Kidney epithelial cell (primary cell): ENCODE measurements around the gene PCDHB11. TPM values are rescaled to one million over a fixed set of nuclear protein-coding genes. Genes with fewer than 3 reads are reported as not detected.
"Not testable (repeated sequence)": the region's sequence is repeated elsewhere in the genome, so short reads cannot be mapped to it uniquely, and the experiment has no call there.

Source experiments
- DNase-seq: peaks from one replicate; pipeline ENCODE4 v3.0.0-alpha.2; 2010; ENCODE audit warnings: low read depth
- H3K27me3 ChIP-seq: 2 replicates; pipeline ENCODE4 v1.6.0; 2011; ENCODE audit warnings: low read length; ENCODE audit not compliant: control insufficient read depth, insufficient read depth
- H3K36me3 ChIP-seq: 2 replicates; pipeline ENCODE4 v1.5.1; 2011; ENCODE audit warnings: low read length; ENCODE audit not compliant: control insufficient read depth, insufficient read depth
- H3K4me3 ChIP-seq: 2 replicates; pipeline ENCODE4 v1.5.1; 2011; ENCODE audit warnings: low read depth, mild to moderate bottlenecking, control low read depth, low read length
- total RNA-seq: library from RNA; depleted of rRNA; stranded (reverse); fragments of >200 nt; gene quantifications from 2 replicates; pipeline ENCODE4 v1.2.3, GENCODE V29; 2015
- TF ChIP-seq, protein P1 (sequence below): IDR thresholded peaks from 2 replicates; pipeline ENCODE4 v1.5.1; 2011; ENCODE audit warnings: mild to moderate bottlenecking, moderate library complexity, low read length, control low read depth, inconsistent platforms; ENCODE audit not compliant: insufficient read depth, poor library complexity, severe bottlenecking

PCDHB11 gene
- total RNA-seq, 1 donor from 2014 or later, result 3.1 TPM

DNA sequence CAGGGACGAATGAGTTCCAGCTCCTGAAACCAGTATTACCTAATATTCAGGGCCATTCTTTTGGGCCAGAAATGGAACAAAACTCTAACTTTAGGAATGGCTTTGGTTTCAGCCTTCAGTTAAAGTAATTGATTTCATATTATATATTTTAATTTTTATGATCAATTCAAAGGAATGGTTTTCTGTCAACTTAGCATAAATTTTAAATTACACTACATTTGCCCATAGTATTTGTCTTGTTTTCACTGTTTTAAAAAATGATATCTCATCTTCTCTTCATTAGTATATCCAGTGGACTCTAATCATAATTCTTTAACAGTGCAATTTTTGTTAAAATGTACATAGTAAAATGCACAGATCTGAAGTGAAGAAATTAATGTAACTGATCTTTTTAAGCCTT lies 19.1 kb upstream of the PCDHB11 start:
- Histone ChIP-seq H3K27me3 (no peaks in the 10 kb centered on the region), H3K36me3 (no peaks in the 10 kb centered on the region), H3K4me3 (no peak overlapping the region)
- DNase-seq, result no peak
- TF ChIP-seq, protein P1, sequence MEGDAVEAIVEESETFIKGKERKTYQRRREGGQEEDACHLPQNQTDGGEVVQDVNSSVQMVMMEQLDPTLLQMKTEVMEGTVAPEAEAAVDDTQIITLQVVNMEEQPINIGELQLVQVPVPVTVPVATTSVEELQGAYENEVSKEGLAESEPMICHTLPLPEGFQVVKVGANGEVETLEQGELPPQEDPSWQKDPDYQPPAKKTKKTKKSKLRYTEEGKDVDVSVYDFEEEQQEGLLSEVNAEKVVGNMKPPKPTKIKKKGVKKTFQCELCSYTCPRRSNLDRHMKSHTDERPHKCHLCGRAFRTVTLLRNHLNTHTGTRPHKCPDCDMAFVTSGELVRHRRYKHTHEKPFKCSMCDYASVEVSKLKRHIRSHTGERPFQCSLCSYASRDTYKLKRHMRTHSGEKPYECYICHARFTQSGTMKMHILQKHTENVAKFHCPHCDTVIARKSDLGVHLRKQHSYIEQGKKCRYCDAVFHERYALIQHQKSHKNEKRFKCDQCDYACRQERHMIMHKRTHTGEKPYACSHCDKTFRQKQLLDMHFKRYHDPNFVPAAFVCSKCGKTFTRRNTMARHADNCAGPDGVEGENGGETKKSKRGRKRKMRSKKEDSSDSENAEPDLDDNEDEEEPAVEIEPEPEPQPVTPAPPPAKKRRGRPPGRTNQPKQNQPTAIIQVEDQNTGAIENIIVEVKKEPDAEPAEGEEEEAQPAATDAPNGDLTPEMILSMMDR, result no peak

DNA sequence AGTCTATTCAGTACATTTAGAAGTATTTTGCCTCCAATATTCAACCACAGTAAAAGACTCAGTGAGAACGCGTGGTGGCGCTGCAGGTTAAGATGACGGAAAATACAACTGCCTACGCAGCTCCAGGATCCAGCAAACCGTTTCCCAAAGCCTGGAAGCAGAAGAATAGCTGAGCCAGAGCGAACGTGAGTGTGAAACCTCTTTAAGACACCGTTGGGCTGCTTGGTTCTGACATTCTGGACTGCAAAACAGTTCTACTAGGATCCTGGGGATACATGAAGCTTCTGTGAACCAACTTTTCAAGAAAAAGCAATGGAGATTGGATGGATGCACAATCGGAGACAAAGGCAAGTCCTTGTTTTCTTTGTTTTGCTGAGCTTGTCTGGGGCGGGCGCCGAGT lies 17.2 kb upstream of the PCDHB11 start, which contains the start of gene PCDHB16:
Gene PCDHB16, plus strand, starts transcription at position 140 of the 400 bp plus-strand sequence. Its CDS starts 173 bp downstream, at position 313.
- DNase-seq, result no peak
- TF ChIP-seq, protein P1, result no peak
- H3K36me3 ChIP-seq, result no peaks in the 10 kb centered on the region
- H3K27me3 ChIP-seq, result no peaks in the 10 kb centered on the region
- H3K4me3 ChIP-seq, result no peak within 1 kb of the TSS

DNA sequence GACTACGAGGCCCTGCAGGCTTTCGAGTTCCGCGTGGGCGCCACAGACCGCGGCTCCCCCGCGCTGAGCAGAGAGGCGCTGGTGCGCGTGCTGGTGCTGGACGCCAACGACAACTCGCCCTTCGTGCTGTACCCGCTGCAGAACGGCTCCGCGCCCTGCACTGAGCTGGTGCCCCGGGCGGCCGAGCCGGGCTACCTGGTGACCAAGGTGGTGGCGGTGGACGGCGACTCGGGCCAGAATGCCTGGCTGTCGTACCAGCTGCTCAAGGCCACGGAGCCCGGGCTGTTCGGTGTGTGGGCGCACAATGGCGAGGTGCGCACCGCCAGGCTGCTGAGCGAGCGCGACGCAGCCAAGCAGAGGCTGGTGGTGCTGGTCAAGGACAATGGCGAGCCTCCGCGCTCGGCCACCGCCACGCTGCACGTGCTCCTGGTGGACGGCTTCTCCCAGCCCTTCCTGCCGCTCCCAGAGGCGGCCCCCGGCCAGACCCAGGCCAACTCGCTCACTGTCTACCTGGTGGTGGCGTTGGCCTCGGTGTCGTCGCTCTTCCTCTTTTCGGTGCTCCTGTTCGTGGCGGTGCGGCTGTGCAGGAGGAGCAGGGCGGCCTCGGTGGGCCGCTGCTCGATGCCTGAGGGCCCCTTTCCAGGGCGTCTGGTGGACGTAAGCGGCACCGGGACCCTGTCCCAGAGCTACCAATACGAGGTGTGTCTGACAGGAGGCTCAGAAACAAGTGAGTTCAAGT lies 15.1 kb upstream of the PCDHB11 start:
- H3K36me3 ChIP-seq, H3K27me3 ChIP-seq, H3K4me3 ChIP-seq, DNase-seq: not testable (repeated sequence)

DNA sequence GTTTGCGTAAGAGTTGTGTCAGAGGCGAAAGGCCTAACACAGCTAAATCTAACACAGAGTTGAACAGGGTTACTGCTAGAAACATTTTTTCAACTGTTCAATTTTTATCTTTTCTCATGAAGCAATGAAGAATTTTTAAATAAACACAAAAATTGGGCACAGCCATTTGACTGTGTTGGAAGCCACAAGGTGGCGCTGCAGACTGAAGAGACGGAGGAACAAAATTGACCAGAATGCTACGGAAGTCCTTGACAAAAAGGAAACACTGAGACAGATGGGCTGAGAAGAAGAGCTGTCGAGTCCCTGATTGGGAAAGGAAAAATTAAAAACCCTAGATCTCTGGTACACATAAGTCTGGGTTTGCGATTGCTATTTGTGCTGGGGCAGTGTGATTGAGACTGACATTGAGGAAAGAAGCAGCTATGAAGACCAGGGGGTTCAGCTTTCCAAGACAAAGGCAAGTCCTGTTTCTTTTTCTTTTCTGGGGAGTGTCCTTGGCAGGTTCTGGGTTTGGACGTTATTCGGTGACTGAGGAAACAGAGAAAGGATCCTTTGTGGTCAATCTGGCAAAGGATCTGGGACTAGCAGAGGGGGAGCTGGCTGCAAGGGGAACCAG lies 12.4 kb upstream of the PCDHB11 start, which contains the start of gene PCDHB9:
Gene PCDHB9, plus strand, starts transcription at position 265 of the 616 bp plus-strand sequence. Its CDS starts 158 bp downstream, at position 423.
- Histone ChIP-seq H3K27me3 (no peaks in the 10 kb centered on the region), H3K36me3 (no peaks in the 10 kb centered on the region), H3K4me3 (no peak within 1 kb of the TSS)
- TF ChIP-seq, protein P1, result peak; percentile 22
- DNase-seq, result no peak

DNA sequence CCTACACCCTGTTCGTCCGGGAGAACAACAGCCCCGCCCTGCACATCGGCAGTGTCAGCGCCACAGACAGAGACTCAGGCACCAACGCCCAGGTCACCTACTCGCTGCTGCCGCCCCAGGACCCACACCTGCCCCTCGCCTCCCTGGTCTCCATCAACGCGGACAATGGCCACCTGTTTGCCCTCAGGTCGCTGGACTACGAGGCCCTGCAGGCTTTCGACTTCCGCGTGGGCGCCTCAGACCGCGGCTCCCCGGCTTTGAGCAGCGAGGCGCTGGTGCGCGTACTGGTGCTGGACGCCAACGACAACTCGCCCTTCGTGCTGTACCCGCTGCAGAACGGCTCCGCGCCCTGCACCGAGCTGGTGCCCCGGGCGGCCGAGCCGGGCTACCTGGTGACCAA lies 10.7 kb upstream of the PCDHB11 start:
- DNase-seq, H3K27me3 ChIP-seq, H3K4me3 ChIP-seq, H3K36me3 ChIP-seq: not testable (repeated sequence)

DNA sequence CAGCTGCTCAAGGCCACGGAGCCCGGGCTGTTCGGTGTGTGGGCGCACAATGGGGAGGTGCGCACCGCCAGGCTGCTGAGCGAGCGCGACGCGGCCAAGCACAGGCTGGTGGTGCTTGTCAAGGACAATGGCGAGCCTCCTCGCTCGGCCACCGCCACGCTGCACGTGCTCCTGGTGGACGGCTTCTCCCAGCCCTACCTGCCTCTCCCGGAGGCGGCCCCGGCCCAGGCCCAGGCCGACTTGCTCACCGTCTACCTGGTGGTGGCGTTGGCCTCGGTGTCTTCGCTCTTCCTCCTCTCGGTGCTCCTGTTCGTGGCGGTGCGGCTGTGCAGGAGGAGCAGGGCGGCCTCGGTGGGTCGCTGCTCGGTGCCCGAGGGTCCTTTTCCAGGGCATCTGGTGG lies 10.3 kb upstream of the PCDHB11 start:
- not testable (repeated sequence) for DNase-seq, H3K27me3 ChIP-seq

DNA sequence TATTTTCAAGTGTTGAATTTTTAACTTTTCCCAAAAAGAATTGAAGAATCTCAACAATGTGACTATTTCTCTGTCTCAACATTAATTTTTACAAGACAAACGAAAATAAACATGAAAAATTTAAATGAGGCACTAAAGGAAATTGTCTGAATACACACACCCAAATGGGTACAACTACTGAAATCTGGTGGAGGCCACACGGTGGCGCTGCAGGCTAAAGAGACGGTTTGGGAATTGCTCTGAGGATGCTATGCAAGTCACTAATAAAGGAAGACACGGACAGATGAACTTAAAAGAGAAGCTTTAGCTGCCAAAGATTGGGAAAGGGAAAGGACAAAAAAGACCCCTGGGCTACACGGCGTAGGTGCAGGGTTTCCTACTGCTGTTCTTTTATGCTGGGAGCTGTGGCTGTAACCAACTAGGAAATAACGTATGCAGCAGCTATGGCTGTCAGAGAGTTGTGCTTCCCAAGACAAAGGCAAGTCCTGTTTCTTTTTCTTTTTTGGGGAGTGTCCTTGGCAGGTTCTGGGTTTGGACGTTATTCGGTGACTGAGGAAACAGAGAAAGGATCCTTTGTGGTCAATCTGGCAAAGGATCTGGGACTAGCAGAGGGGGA lies 7.2 kb upstream of the PCDHB11 start, which contains the start of gene PCDHB10:
Gene PCDHB10, plus strand, starts transcription at position 244 of the 616 bp plus-strand sequence. Its CDS starts 200 bp downstream, at position 444.
- Histone ChIP-seq H3K27me3 (no peaks in the 10 kb centered on the region), H3K4me3 (no peak within 1 kb of the TSS), H3K36me3 (no peaks in the 10 kb centered on the region)
- TF ChIP-seq, protein P1, result peak; percentile 17
- no peak for DNase-seq

More for the DNA sequence above, 10.3 kb upstream of the PCDHB11 start:
- not testable (repeated sequence) for H3K36me3 ChIP-seq, H3K4me3 ChIP-seq

DNA sequence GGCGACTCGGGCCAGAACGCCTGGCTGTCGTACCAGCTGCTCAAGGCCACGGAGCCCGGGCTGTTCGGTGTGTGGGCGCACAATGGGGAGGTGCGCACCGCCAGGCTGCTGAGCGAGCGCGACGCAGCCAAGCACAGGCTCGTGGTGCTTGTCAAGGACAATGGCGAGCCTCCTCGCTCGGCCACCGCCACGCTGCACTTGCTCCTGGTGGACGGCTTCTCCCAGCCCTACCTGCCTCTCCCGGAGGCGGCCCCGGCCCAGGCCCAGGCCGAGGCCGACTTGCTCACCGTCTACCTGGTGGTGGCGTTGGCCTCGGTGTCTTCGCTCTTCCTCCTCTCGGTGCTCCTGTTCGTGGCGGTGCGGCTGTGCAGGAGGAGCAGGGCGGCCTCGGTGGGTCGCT lies 5.1 kb upstream of the PCDHB11 start:
- not testable (repeated sequence) for DNase-seq, H3K27me3 ChIP-seq, H3K36me3 ChIP-seq, H3K4me3 ChIP-seq
